Measurements from ENCODE around the gene IGSF21. TPM values are rescaled to one million over a fixed set of nuclear protein-coding genes. Genes with fewer than 3 reads are reported as not detected.

IGSF21 gene
- total RNA-seq, 2 donors from 2014 or later, result not detected

- DNase-seq (no peak), ATAC-seq (replicated peaks in 1 of 2) (no peak)
- H3K4me3 Mint-ChIP-seq, result no peak overlapping the region
- H3K27ac Mint-ChIP-seq, result no peak overlapping the region
- H3K36me3 Mint-ChIP-seq (ENCODE audit: insufficient read depth in 2 of 2), result no peaks in the 10 kb centered on the region
- H3K4me1 Mint-ChIP-seq (ENCODE audit: low read depth), result peaks cover 1% of the 10 kb centered on the region
- H3K27me3 Mint-ChIP-seq (ENCODE audit: low read depth), result peaks cover 49% of the 10 kb centered on the region
- H3K9me3 Mint-ChIP-seq, result no peaks in the 10 kb centered on the region
Observed at GRCh38 chr1:18116777-18117176, 9.2 kb downstream of the IGSF21 start.

GRCh38 chr1:18118078-18118477 is 10.5 kb downstream of the IGSF21 start:
- Mint-ChIP-seq H3K27ac (no peak overlapping the region), H3K4me3 (no peak overlapping the region), H3K27me3 (ENCODE audit: low read depth) (peaks cover 36% of the 10 kb centered on the region), H3K4me1 (ENCODE audit: low read depth) (no peaks in the 10 kb centered on the region), H3K9me3 (no peaks in the 10 kb centered on the region), H3K36me3 (ENCODE audit: insufficient read depth in 2 of 2) (no peaks in the 10 kb centered on the region)
- ATAC-seq (replicated peaks in 1 of 2), result no peak
- no peak for DNase-seq

GRCh38 chr1:18118491-18118890 is 10.9 kb downstream of the IGSF21 start:
- Mint-ChIP-seq H3K27ac (no peak overlapping the region), H3K27me3 (ENCODE audit: low read depth) (peaks cover 35% of the 10 kb centered on the region), H3K4me3 (no peak overlapping the region), H3K4me1 (ENCODE audit: low read depth) (no peaks in the 10 kb centered on the region), H3K9me3 (no peaks in the 10 kb centered on the region), H3K36me3 (ENCODE audit: insufficient read depth in 2 of 2) (no peaks in the 10 kb centered on the region)
- ATAC-seq (replicated peaks in 1 of 2), result no peak
- no peak for DNase-seq

GRCh38 chr1:18119289-18119688 is 11.7 kb downstream of the IGSF21 start:
- H3K4me1 Mint-ChIP-seq (ENCODE audit: low read depth), result no peaks in the 10 kb centered on the region
- H3K27me3 Mint-ChIP-seq (ENCODE audit: low read depth), result peaks cover 35% of the 10 kb centered on the region
- DNase-seq, result no peak
- no peak for ATAC-seq (replicated peaks in 1 of 2)
- H3K4me3 Mint-ChIP-seq, result no peak overlapping the region
- H3K27ac Mint-ChIP-seq, result no peak overlapping the region
- no peaks in the 10 kb centered on the region for H3K36me3 Mint-ChIP-seq (ENCODE audit: insufficient read depth in 2 of 2)
- H3K9me3 Mint-ChIP-seq, result no peaks in the 10 kb centered on the region

- Mint-ChIP-seq H3K9me3 (no peaks in the 10 kb centered on the region), H3K27me3 (ENCODE audit: low read depth) (peaks cover 32% of the 10 kb centered on the region), H3K4me1 (ENCODE audit: low read depth) (no peaks in the 10 kb centered on the region), H3K27ac (no peak overlapping the region), H3K36me3 (ENCODE audit: insufficient read depth in 2 of 2) (no peaks in the 10 kb centered on the region), H3K4me3 (no peak overlapping the region)
- ATAC-seq (replicated peaks in 1 of 2) (no peak), DNase-seq (no peak)
Observed at GRCh38 chr1:18119771-18120377, 12.3 kb downstream of the IGSF21 start.

- H3K4me3 Mint-ChIP-seq, result no peak overlapping the region
- no peak for DNase-seq
- H3K36me3 Mint-ChIP-seq (ENCODE audit: insufficient read depth in 2 of 2), result no peaks in the 10 kb centered on the region
- H3K4me1 Mint-ChIP-seq (ENCODE audit: low read depth), result no peaks in the 10 kb centered on the region
- H3K27ac Mint-ChIP-seq, result no peak overlapping the region
- peaks cover 31% of the 10 kb centered on the region for H3K27me3 Mint-ChIP-seq (ENCODE audit: low read depth)
- no peaks in the 10 kb centered on the region for H3K9me3 Mint-ChIP-seq
- no peak for ATAC-seq (replicated peaks in 1 of 2)
Observed at GRCh38 chr1:18120638-18121037, 13.0 kb downstream of the IGSF21 start.

- Mint-ChIP-seq H3K36me3 (ENCODE audit: insufficient read depth in 2 of 2) (no peaks in the 10 kb centered on the region), H3K4me1 (ENCODE audit: low read depth) (no peaks in the 10 kb centered on the region)
- ATAC-seq (replicated peaks in 1 of 2), result no peak
Observed at GRCh38 chr1:18121072-18121820, 13.6 kb downstream of the IGSF21 start.

GRCh38 chr1:18123467-18123992 is 15.9 kb downstream of the IGSF21 start:
- Mint-ChIP-seq H3K27me3 (ENCODE audit: low read depth) (peaks cover 14% of the 10 kb centered on the region), H3K4me1 (ENCODE audit: low read depth) (no peaks in the 10 kb centered on the region), H3K4me3 (no peak overlapping the region), H3K36me3 (ENCODE audit: insufficient read depth in 2 of 2) (no peaks in the 10 kb centered on the region), H3K27ac (no peak overlapping the region), H3K9me3 (no peaks in the 10 kb centered on the region)
- ATAC-seq (replicated peaks in 1 of 2) (no peak), DNase-seq (no peak)

More at GRCh38 chr1:18121072-18121820, 13.6 kb downstream of the IGSF21 start:
- no peaks in the 10 kb centered on the region for H3K9me3 Mint-ChIP-seq
- no peak for DNase-seq
- H3K27ac Mint-ChIP-seq, result no peak overlapping the region
- H3K4me3 Mint-ChIP-seq, result no peak overlapping the region
- H3K27me3 Mint-ChIP-seq (ENCODE audit: low read depth), result peaks cover 27% of the 10 kb centered on the region

GRCh38 chr1:18124977-18125376 is 17.4 kb downstream of the IGSF21 start:
- Mint-ChIP-seq H3K27ac (no peak overlapping the region), H3K9me3 (no peaks in the 10 kb centered on the region), H3K27me3 (ENCODE audit: low read depth) (peaks cover 8% of the 10 kb centered on the region), H3K36me3 (ENCODE audit: insufficient read depth in 2 of 2) (no peaks in the 10 kb centered on the region), H3K4me3 (no peak overlapping the region), H3K4me1 (ENCODE audit: low read depth) (no peaks in the 10 kb centered on the region)
- ATAC-seq (replicated peaks in 1 of 2), result no peak
- DNase-seq, result no peak

GRCh38 chr1:18126616-18127015 is 19.0 kb downstream of the IGSF21 start:
- Mint-ChIP-seq H3K9me3 (no peaks in the 10 kb centered on the region), H3K36me3 (ENCODE audit: insufficient read depth in 2 of 2) (no peaks in the 10 kb centered on the region), H3K27me3 (ENCODE audit: low read depth) (peaks cover 8% of the 10 kb centered on the region), H3K4me3 (no peak overlapping the region), H3K27ac (no peak overlapping the region), H3K4me1 (ENCODE audit: low read depth) (no peaks in the 10 kb centered on the region)
- DNase-seq (no peak), ATAC-seq (replicated peaks in 1 of 2) (no peak)

- H3K27me3 Mint-ChIP-seq (ENCODE audit: low read depth), result peaks cover 8% of the 10 kb centered on the region
- H3K27ac Mint-ChIP-seq, result no peak overlapping the region
- no peaks in the 10 kb centered on the region for H3K9me3 Mint-ChIP-seq
- DNase-seq, result no peak
- ATAC-seq (replicated peaks in 1 of 2), result no peak
- no peaks in the 10 kb centered on the region for H3K36me3 Mint-ChIP-seq (ENCODE audit: insufficient read depth in 2 of 2)
- no peaks in the 10 kb centered on the region for H3K4me1 Mint-ChIP-seq (ENCODE audit: low read depth)
- H3K4me3 Mint-ChIP-seq, result no peak overlapping the region
Observed at GRCh38 chr1:18128298-18128697, 20.7 kb downstream of the IGSF21 start.

- no peaks in the 10 kb centered on the region for H3K4me1 Mint-ChIP-seq (ENCODE audit: low read depth)
- H3K27ac Mint-ChIP-seq, result no peak overlapping the region
- no peak for ATAC-seq (replicated peaks in 1 of 2)
- peaks cover 5% of the 10 kb centered on the region for H3K27me3 Mint-ChIP-seq (ENCODE audit: low read depth)
- H3K9me3 Mint-ChIP-seq, result no peaks in the 10 kb centered on the region
- H3K4me3 Mint-ChIP-seq, result no peak overlapping the region
- DNase-seq, result no peak
- no peaks in the 10 kb centered on the region for H3K36me3 Mint-ChIP-seq (ENCODE audit: insufficient read depth in 2 of 2)
Observed at GRCh38 chr1:18130356-18130755, 22.8 kb downstream of the IGSF21 start.

- ATAC-seq (replicated peaks in 1 of 2), result no peak
- H3K27me3 Mint-ChIP-seq (ENCODE audit: low read depth), result no peaks in the 10 kb centered on the region
- no peaks in the 10 kb centered on the region for H3K4me1 Mint-ChIP-seq (ENCODE audit: low read depth)
- H3K4me3 Mint-ChIP-seq, result no peak overlapping the region
- no peak overlapping the region for H3K27ac Mint-ChIP-seq
- H3K36me3 Mint-ChIP-seq (ENCODE audit: insufficient read depth in 2 of 2), result no peaks in the 10 kb centered on the region
- no peak for DNase-seq
- H3K9me3 Mint-ChIP-seq, result no peaks in the 10 kb centered on the region
Observed at GRCh38 chr1:18132022-18132710, 24.6 kb downstream of the IGSF21 start.

All from activated T-cell treated with anti-CD3 and anti-CD28 coated beads, Interleukin-2, amount 50 U/mL, for 72 hours (primary cell).